PC-9 (cell line): Measurements from ENCODE around the gene MAPT. TPM values are rescaled to one million over a fixed set of nuclear protein-coding genes. Genes with fewer than 3 reads are reported as not detected.

ENCODE experiments used
- BruUV-seq: library from RNA; stranded (reverse); fragments of 400-500 nt; replicated peaks from 2 replicates; lab custom pipeline; 2021; lab: Mats Ljungman, UMichigan
- CTCF ChIA-PET: fragments of 300-600 bp; sonication (Branson Sonifier 250); formaldehyde crosslinking; loops from one replicate; lab custom pipeline; 2022; ENCODE audit warnings: antibody characterized with exemption; lab: Charles Lee
- POLR2A ChIA-PET: fragments of 300-600 bp; sonication (Branson Sonifier 250); formaldehyde crosslinking; loops from one replicate; lab custom pipeline; 2022; ENCODE audit warnings: antibody characterized with exemption; ENCODE audit not compliant: unreplicated experiment; lab: Charles Lee
- DNase-seq, 2 experiments: peaks; one replicate each; pipeline versions ENCODE4 v3.0.0 to v3.0.0-alpha.2; 2015 to 2022; ENCODE audit warnings: mixed read lengths in 1 of 2
- H2AFZ ChIP-seq: fragments of 200-600 bp; sonication (generic); 2 replicates; pipeline ENCODE4 v1.8.1; 2017; ENCODE audit warnings: antibody characterized with exemption
- H3F3A ChIP-seq: fragments of 200-600 bp; sonication (generic); 2 replicates; pipeline ENCODE4 v1.8.1; 2017; ENCODE audit warnings: antibody characterized with exemption, mild to moderate bottlenecking, low read depth; ENCODE audit not compliant: insufficient read depth
- H3K27ac ChIP-seq: fragments of 200-600 bp; sonication (generic); 2 replicates; pipeline ENCODE4 v1.6.1; 2016; ENCODE audit warnings: mixed run types
- H3K27me3 ChIP-seq: fragments of 200-600 bp; sonication (generic); 2 replicates; pipeline ENCODE4 v1.6.1; 2016; ENCODE audit warnings: low read depth, mixed run types; ENCODE audit not compliant: insufficient read depth
- H3K36me3 ChIP-seq: fragments of 200-600 bp; sonication (generic); 2 replicates; pipeline ENCODE4 v1.6.1; 2016; ENCODE audit warnings: low read depth, mixed run types
- H3K4me1 ChIP-seq: fragments of 200-600 bp; sonication (generic); replicated peaks from 2 replicates; pipeline ENCODE4 v1.6.1; 2016; ENCODE audit warnings: mixed run types; ENCODE audit not compliant: insufficient read depth
- H3K4me2 ChIP-seq: fragments of 200-600 bp; sonication (generic); 2 replicates; pipeline ENCODE4 v1.6.1; 2017; ENCODE audit warnings: mixed run types
- H3K4me3 ChIP-seq: fragments of 200-600 bp; sonication (generic); 2 replicates; pipeline ENCODE4 v1.6.1; 2016; ENCODE audit warnings: mixed run types
- H3K79me2 ChIP-seq: fragments of 200-600 bp; sonication (generic); 2 replicates; pipeline ENCODE4 v1.6.1; 2017; ENCODE audit warnings: low read depth, mixed run types
- H3K9me2 ChIP-seq: fragments of 200-600 bp; sonication (generic); 2 replicates; pipeline ENCODE4 v1.8.1; 2017; ENCODE audit warnings: mild to moderate bottlenecking; ENCODE audit not compliant: insufficient read depth
- H3K9me3 ChIP-seq: fragments of 200-600 bp; sonication (generic); 2 replicates; pipeline ENCODE4 v1.8.1; 2016; ENCODE audit warnings: low read depth; ENCODE audit not compliant: insufficient read depth
- H4K20me1 ChIP-seq: fragments of 200-600 bp; sonication (generic); 2 replicates; pipeline ENCODE4 v1.8.1; 2017; ENCODE audit not compliant: insufficient read depth
- CTCF ChIP-seq: fragments of 200-600 bp; sonication (generic); conservative IDR thresholded peaks from 2 replicates; pipeline ENCODE4 v1.6.1; 2017; ENCODE audit warnings: mixed run types, antibody characterized with exemption, mild to moderate bottlenecking, moderate library complexity
- EZH2 ChIP-seq: fragments of 200-600 bp; sonication (generic); IDR thresholded peaks from 2 replicates; pipeline ENCODE4 v1.8.0; 2017; ENCODE audit warnings: antibody characterized with exemption, low read depth
- intact Hi-C: fragments of 100-400 bp; cut with micrococcal nuclease; formaldehyde crosslinking; loops from one replicate; pipeline ENCODE4 v1.10.0; 2022; ENCODE audit not compliant: unreplicated experiment
- total RNA-seq: library from RNA; stranded (reverse); gene quantifications from 2 replicates; pipeline ENCODE4 v1.2.3, GENCODE V29; 2021

MAPT gene
- total RNA-seq, 1 experiment from 2014 or later, result 0.85 TPM

GRCh38 chr17:45995627-45996270 lies 101.4 kb downstream of the MAPT start:
- H3K4me2 ChIP-seq, result no peak overlapping the region
- no peaks in the 10 kb centered on the region for H3K79me2 ChIP-seq
- no peak for DNase-seq
- H3K36me3 ChIP-seq, result no peaks in the 10 kb centered on the region
- no peaks in the 10 kb centered on the region for H3K4me1 ChIP-seq
- POLR2A ChIA-PET, result no interaction called here
- H3K27me3 ChIP-seq, result no peaks in the 10 kb centered on the region
- intact Hi-C loops, result no loop called here
- no peaks in the 10 kb centered on the region for H3K9me2 ChIP-seq
- H3K4me3 ChIP-seq, result no peak overlapping the region
- no peaks in the 10 kb centered on the region for H3K9me3 ChIP-seq
- H3K27ac ChIP-seq, result no peak overlapping the region
- H4K20me1 ChIP-seq, result no peaks in the 10 kb centered on the region
- TF ChIP-seq EZH2, result no peak
- TF ChIP-seq CTCF, result no peak
- no peak overlapping the region for H2AFZ ChIP-seq
- no TSS peak for BruUV-seq
- CTCF ChIA-PET, result no interaction called here
- H3F3A ChIP-seq, result no peaks in the 10 kb centered on the region

- H3K27ac ChIP-seq, result no peak overlapping the region
- no peak for DNase-seq
- intact Hi-C loops, result no loop called here
- BruUV-seq, result no TSS peak
- no peaks in the 10 kb centered on the region for H3K9me3 ChIP-seq
- H2AFZ ChIP-seq, result no peak overlapping the region
- no peak overlapping the region for H3K4me2 ChIP-seq
- H3K79me2 ChIP-seq, result no peaks in the 10 kb centered on the region
- no peaks in the 10 kb centered on the region for H3K27me3 ChIP-seq
- no peak overlapping the region for H3K4me3 ChIP-seq
- H3F3A ChIP-seq, result no peaks in the 10 kb centered on the region
- ChIA-PET POLR2A (no interaction called here), CTCF (no interaction called here)
- H3K9me2 ChIP-seq, result no peaks in the 10 kb centered on the region
- TF ChIP-seq CTCF (no peak), EZH2 (no peak)
- H4K20me1 ChIP-seq, result no peaks in the 10 kb centered on the region
- no peaks in the 10 kb centered on the region for H3K4me1 ChIP-seq
- H3K36me3 ChIP-seq, result no peaks in the 10 kb centered on the region
These were observed 102.1 kb downstream of the MAPT start for GRCh38 chr17:45996282-45996937.

GRCh38 chr17:45997166-45997565 lies 102.8 kb downstream of the MAPT start:
- DNase-seq, result peak in 1 of 2 experiments; percentile 30
- intact Hi-C loops, result no loop called here
- H3K36me3 ChIP-seq, result no peaks in the 10 kb centered on the region
- H3F3A ChIP-seq, result no peaks in the 10 kb centered on the region
- no peaks in the 10 kb centered on the region for H3K79me2 ChIP-seq
- H3K4me1 ChIP-seq, result no peaks in the 10 kb centered on the region
- H3K27me3 ChIP-seq, result no peaks in the 10 kb centered on the region
- POLR2A ChIA-PET, result no interaction called here
- BruUV-seq, result no TSS peak
- TF ChIP-seq EZH2 (no peak), CTCF (no peak)
- H2AFZ ChIP-seq, result no peak overlapping the region
- no peaks in the 10 kb centered on the region for H3K9me2 ChIP-seq
- no peaks in the 10 kb centered on the region for H4K20me1 ChIP-seq
- no peaks in the 10 kb centered on the region for H3K9me3 ChIP-seq
- H3K27ac ChIP-seq, result no peak overlapping the region
- no peak overlapping the region for H3K4me2 ChIP-seq
- CTCF ChIA-PET, result no interaction called here
- no peak overlapping the region for H3K4me3 ChIP-seq
